HG02610 (cell line): ENCODE data around the gene SULF2.
A peak's percentile ranks its signal among the peaks of the same experiment; 100 is the strongest.

Experiments used
- ATAC-seq: cut with Tn5 transposase; IDR thresholded peaks from one replicate; pipeline ENCODE4 v1.9.1; 2021; ENCODE audit warnings: mild to moderate bottlenecking, moderate library complexity; ENCODE audit not compliant: unreplicated experiment

SULF2 gene

DNA sequence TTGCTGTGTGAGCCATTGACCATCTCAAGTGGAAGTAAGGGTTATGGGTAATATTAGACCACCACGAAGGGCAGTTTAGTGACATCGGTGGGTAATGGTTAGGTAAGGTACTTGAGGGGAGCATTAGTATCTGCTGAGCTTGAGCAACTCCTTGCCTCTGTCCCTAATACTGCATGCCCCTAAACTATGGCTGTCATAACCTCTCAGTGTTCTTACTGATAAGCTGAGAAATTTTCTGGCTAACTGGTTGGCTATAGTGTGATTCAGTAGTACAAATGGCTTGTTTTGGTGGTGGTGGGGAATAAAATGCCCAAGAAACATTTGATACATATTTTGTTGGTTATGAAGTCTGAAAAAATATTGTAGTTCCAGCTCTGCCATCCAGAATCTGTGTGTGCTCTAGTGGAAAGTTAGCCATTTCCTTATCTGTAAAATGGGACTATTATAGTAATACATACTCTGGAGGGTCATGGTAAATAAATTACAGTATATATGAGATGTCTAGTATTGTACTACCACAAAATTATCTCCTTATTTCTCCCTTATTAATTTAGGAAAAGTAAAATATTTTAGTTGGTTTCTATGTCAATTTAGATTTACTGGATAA, 170.5 kb downstream of the SULF2 start:
- no peak for ATAC-seq

DNA sequence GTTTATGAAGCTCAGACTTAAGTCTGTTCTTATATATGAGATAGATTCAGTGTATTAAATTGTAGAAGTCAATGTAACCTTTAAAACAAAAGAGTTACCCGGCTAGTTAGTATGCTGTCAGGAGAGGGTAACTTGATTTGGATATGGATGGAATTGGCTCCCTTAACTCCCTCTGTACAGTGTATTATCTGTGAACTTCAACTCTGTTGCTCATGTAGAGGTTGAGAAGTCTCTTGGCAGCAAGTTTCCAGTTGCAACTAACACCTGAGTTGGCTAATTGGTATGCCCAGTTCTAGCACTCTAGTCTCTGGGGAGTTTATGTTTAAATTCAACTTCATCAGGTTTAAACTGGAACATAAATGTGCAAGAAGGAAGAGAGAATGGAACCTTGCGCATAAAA, 172.6 kb downstream of the SULF2 start:
- ATAC-seq, result no peak

DNA sequence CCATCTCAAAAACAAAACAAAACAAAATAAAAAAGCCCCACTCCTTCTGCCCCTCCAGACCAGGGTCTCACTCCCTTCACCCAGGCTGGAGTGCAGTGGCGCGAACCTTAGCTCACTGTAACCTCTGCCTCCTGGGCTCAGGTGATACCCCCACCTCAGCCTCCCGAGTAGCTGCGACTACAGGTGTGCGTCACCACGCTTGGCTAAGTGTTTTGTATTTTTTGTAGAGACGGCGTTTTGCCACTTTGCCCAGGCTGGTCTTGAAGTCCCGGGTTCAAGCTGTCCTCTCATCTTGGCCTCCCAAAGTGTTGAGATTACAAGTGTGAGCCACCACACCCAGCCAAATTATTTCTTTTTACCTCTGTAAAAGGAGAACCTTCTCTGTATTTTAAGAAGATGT, 173.5 kb downstream of the SULF2 start:
- ATAC-seq, result no peak

DNA sequence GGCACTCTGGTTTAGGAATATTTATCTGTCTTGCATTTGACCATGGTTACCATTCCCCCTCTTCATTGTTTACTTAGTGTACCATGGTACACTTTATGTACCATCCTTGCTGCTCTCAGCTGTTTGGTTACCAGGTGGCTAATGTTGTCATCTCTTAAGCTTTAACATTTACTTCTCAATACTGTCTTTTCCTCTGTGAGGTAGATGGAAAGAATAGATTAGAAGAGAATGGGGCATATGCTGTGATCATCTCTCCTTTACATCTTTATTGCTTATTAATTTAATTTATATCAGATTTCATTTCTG, 174.4 kb downstream of the SULF2 start:
- ATAC-seq, result peak; percentile 16

DNA sequence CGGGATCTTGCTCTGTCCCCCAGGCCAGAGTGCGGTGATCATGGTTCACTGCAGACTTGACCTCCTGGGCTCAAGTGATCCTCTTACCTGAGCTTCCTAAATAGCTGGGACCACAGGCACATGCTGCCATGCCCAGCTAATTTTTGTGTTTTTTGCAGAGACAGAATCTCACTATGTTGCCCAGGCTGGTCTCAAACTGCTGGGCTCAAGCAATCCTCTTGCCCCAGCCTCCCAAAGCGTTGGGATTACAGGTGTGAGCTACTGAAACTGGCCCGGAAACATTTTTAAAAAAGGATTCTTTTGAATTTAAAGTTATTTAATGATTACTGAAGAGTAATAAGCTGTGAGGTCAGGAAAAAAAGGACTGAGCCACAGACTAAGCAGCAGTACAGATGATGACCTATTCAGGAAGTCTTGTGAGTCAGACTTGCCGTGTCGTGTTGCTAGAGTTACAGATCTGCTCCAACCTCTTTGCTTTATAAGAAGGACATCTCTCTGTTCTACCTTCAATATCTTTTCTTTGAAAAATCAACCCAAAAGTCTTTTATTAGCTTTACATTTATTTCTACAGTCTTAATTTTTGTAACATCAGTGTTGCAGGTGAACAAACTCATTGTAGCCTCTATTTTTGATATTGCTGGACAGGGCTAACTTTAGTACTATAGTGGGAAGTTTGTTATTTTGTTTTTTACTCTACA, 174.9 kb downstream of the SULF2 start:
- ATAC-seq, result peak; percentile 84

DNA sequence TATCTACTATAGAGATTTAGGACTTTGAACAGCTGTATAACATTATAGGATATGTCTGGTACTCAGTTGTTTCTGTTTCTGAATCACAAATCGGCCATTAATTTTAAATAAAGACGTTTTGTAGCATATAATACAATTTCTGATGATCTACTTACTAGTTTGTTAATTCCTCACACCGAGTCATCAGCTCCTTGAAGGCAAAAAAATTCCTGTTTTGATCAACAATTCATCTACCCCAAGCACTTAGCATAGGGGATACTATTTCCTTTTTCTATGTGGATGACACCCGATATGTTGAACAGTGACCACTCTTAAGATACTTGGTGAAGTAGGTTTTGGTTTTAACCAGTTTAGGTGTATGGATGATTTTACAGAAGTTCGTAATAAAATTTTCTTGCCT, 176.3 kb downstream of the SULF2 start:
- no peak for ATAC-seq
